HG02870 (cell line): ENCODE results near the gene RASGEF1B.
"Not testable (repeated sequence)": the region's sequence is repeated elsewhere in the genome, so short reads cannot be mapped to it uniquely, and the experiment has no call there.

Experiments used
- ATAC-seq: cut with Tn5 transposase; IDR thresholded peaks from one replicate; pipeline ENCODE4 v1.9.1; 2021; ENCODE audit warnings: mild to moderate bottlenecking, moderate library complexity; ENCODE audit not compliant: unreplicated experiment

RASGEF1B gene

GRCh38 chr4:81432825-81433224 lies 38.9 kb downstream of the RASGEF1B start:
- no peak for ATAC-seq

- no peak for ATAC-seq
Observed at GRCh38 chr4:81431971-81432370, 39.7 kb downstream of the RASGEF1B start.

- no peak for ATAC-seq
Observed at GRCh38 chr4:81429607-81430006, 42.1 kb downstream of the RASGEF1B start.

GRCh38 chr4:81429031-81429430 lies 42.7 kb downstream of the RASGEF1B start:
- no peak for ATAC-seq

GRCh38 chr4:81428002-81428401 lies 43.7 kb downstream of the RASGEF1B start:
- ATAC-seq, result no peak

GRCh38 chr4:81427344-81427821 lies 44.3 kb downstream of the RASGEF1B start:
- no peak for ATAC-seq

GRCh38 chr4:81426770-81427289 lies 44.9 kb downstream of the RASGEF1B start:
- ATAC-seq, result no peak

GRCh38 chr4:81424816-81425755 lies 46.6 kb downstream of the RASGEF1B start:
- ATAC-seq, result no peak

GRCh38 chr4:81424336-81424735 lies 47.4 kb downstream of the RASGEF1B start:
- no peak for ATAC-seq

GRCh38 chr4:81422595-81422994 lies 49.1 kb downstream of the RASGEF1B start:
- ATAC-seq, result peak; percentile 23

GRCh38 chr4:81421346-81422218 lies 50.1 kb downstream of the RASGEF1B start:
- peak; percentile 100 for ATAC-seq

GRCh38 chr4:81418572-81418971 lies 53.1 kb downstream of the RASGEF1B start:
- ATAC-seq, result no peak

GRCh38 chr4:81412946-81413495 lies 58.7 kb downstream of the RASGEF1B start:
- no peak for ATAC-seq

GRCh38 chr4:81410680-81411079 lies 61.0 kb downstream of the RASGEF1B start:
- no peak for ATAC-seq

GRCh38 chr4:81409836-81410235 lies 61.9 kb downstream of the RASGEF1B start:
- ATAC-seq, result no peak

GRCh38 chr4:81408341-81408740 lies 63.4 kb downstream of the RASGEF1B start:
- ATAC-seq, result no peak

- no peak for ATAC-seq
Observed at GRCh38 chr4:81407726-81408125, 64.0 kb downstream of the RASGEF1B start.

- ATAC-seq, result not testable (repeated sequence)
Observed at GRCh38 chr4:81406481-81406880, 65.2 kb downstream of the RASGEF1B start.

GRCh38 chr4:81405900-81406401 lies 65.8 kb downstream of the RASGEF1B start:
- peak; percentile 82 for ATAC-seq

GRCh38 chr4:81404741-81405140 lies 67.0 kb downstream of the RASGEF1B start:
- ATAC-seq, result no peak

- no peak for ATAC-seq
Observed at GRCh38 chr4:81404294-81404693, 67.4 kb downstream of the RASGEF1B start.
